CD4-positive, CD25-positive, alpha-beta regulatory T cell (primary cell): Measurements from ENCODE around the gene PIAS1. TPM values are rescaled to one million over a fixed set of nuclear protein-coding genes. Genes with fewer than 3 reads are reported as not detected.

Source experiments
- ATAC-seq, 2 donors: fragments of 150-1000 bp; cut with Tn5 transposase; one replicate each; pipeline ENCODE4 v1.10.0; 2021; ENCODE audit warnings: low read depth in 2 of 2, moderate number of reproducible peaks in 2 of 2, moderate library complexity in 1 of 2
- DNase-seq, 3 donors: peaks; one replicate each; pipeline versions ENCODE4 v3.0.0 to v3.0.0-alpha.2; 2012 to 2022; ENCODE audit warnings: mixed read lengths in 1 of 3
- H3K27ac ChIP-seq: one replicate; pipeline ENCODE4 v1.7.0; 2013; ENCODE audit warnings: mild to moderate bottlenecking, low read length; ENCODE audit not compliant: insufficient read depth, poor library complexity, severe bottlenecking
- H3K27me3 ChIP-seq: one replicate; pipeline ENCODE4 v1.7.0; 2013; ENCODE audit warnings: low read length; ENCODE audit not compliant: control insufficient read depth, insufficient read depth
- H3K36me3 ChIP-seq: one replicate; pipeline ENCODE4 v1.7.0; 2013; ENCODE audit warnings: mild to moderate bottlenecking, low read length, moderate library complexity; ENCODE audit not compliant: control insufficient read depth, insufficient read depth
- H3K4me1 ChIP-seq: 2 replicates; pipeline ENCODE4 v1.7.0; 2013; ENCODE audit warnings: mild to moderate bottlenecking, low read length; ENCODE audit not compliant: insufficient read depth, control insufficient read depth, poor library complexity, severe bottlenecking
- H3K4me3 ChIP-seq: one replicate; pipeline ENCODE4 v1.7.0; 2013; ENCODE audit warnings: low read depth, mild to moderate bottlenecking, low read length, moderate library complexity
- H3K9me3 ChIP-seq, 2 experiments: 1 replicate in 1 of 2; 2 replicates in 1 of 2; pipeline ENCODE4 v1.7.0; 2013; ENCODE audit warnings: low read length in 2 of 2, mild to moderate bottlenecking in 1 of 2, moderate library complexity in 1 of 2; ENCODE audit not compliant: control insufficient read depth in 2 of 2
- H3K27ac Mint-ChIP-seq, 3 donors: one replicate each; pipeline ENCODE4 v1.8.0; 2020 to 2022; ENCODE audit warnings: mild to moderate bottlenecking in 3 of 3, mixed read lengths in 3 of 3, moderate library complexity in 2 of 3
- H3K27me3 Mint-ChIP-seq: one replicate; pipeline ENCODE4 v1.8.0; 2022; ENCODE audit warnings: mild to moderate bottlenecking, mixed read lengths
- H3K36me3 Mint-ChIP-seq: one replicate; pipeline ENCODE4 v1.8.0; 2020; ENCODE audit warnings: mixed read lengths
- H3K4me1 Mint-ChIP-seq, 4 donors: one replicate each; pipeline ENCODE4 v1.8.0; 2020 to 2022; ENCODE audit warnings: mixed read lengths in 4 of 4, mild to moderate bottlenecking in 1 of 4
- H3K4me3 Mint-ChIP-seq, 4 donors: one replicate each; pipeline ENCODE4 v1.8.0; 2020 to 2022; ENCODE audit warnings: mild to moderate bottlenecking in 4 of 4, mixed read lengths in 4 of 4, moderate library complexity in 3 of 4
- H3K9me3 Mint-ChIP-seq, 7 donors: one replicate each; pipeline ENCODE4 v1.8.0; 2020 to 2022; ENCODE audit warnings: mixed read lengths in 7 of 7, mild to moderate bottlenecking in 3 of 7, moderate library complexity in 2 of 7
- polyA plus RNA-seq, 4 donors: library from polyadenylated mRNA; unstranded; fragments of 300-500 nt; fragmentation: Illumina TruSeq; gene quantifications; one replicate each; pipeline ENCODE4 v1.2.3, GENCODE V29; 2021
- total RNA-seq: library from RNA; stranded (reverse); gene quantifications from one replicate; pipeline ENCODE4 v1.2.3, GENCODE V29; 2022

PIAS1 gene
- total and polyA plus RNA-seq, 5 donors from 2014 or later: 102 to 156 (median 137) TPM

- H3K27ac Mint-ChIP-seq: peak overlapping the region in 2 of 3 donors; percentile 9 to 61
- Histone ChIP-seq H3K4me3 (no peak overlapping the region), H3K9me3 (no peaks in the 10 kb centered on the region), H3K27me3 (no peaks in the 10 kb centered on the region), H3K36me3 (peaks cover 50% of the 10 kb centered on the region), H3K4me1 (no peaks in the 10 kb centered on the region), H3K27ac (no peak overlapping the region)
- ATAC-seq (no peak), DNase-seq (no peak)
- H3K4me3 Mint-ChIP-seq: no peak overlapping the region
- H3K27me3 Mint-ChIP-seq: no peaks in the 10 kb centered on the region
- H3K9me3 Mint-ChIP-seq: no peaks in the 10 kb centered on the region
- H3K36me3 Mint-ChIP-seq: peaks cover 43% of the 10 kb centered on the region
- H3K4me1 Mint-ChIP-seq: peaks cover 8 to 25% (median 20%) of the 10 kb centered on the region in 4 donors
These were observed 94.9 kb downstream of the PIAS1 start for GRCh38 chr15:68149059-68149458.

GRCh38 chr15:68150187-68150586, 96.1 kb downstream of the PIAS1 start:
- no peak for ATAC-seq
- Histone ChIP-seq H3K27ac (no peak overlapping the region), H3K36me3 (peaks cover 53% of the 10 kb centered on the region), H3K9me3 (no peaks in the 10 kb centered on the region), H3K27me3 (no peaks in the 10 kb centered on the region), H3K4me1 (no peaks in the 10 kb centered on the region), H3K4me3 (no peak overlapping the region)
- Mint-ChIP-seq H3K4me3 (no peak overlapping the region), H3K9me3 (no peaks in the 10 kb centered on the region), H3K27ac (no peak overlapping the region), H3K4me1 (peaks cover 5 to 24% (median 18%) of the 10 kb centered on the region in 4 donors), H3K27me3 (no peaks in the 10 kb centered on the region), H3K36me3 (peaks cover 47% of the 10 kb centered on the region)
- no peak for DNase-seq

- H3K4me1 ChIP-seq: no peaks in the 10 kb centered on the region
- no peaks in the 10 kb centered on the region for H3K9me3 ChIP-seq
- Mint-ChIP-seq H3K36me3 (peaks cover 42% of the 10 kb centered on the region), H3K27me3 (no peaks in the 10 kb centered on the region), H3K9me3 (no peaks in the 10 kb centered on the region), H3K27ac (no peak overlapping the region), H3K4me3 (no peak overlapping the region), H3K4me1 (peaks cover 5 to 22% (median 15%) of the 10 kb centered on the region in 4 donors)
- H3K27ac ChIP-seq: no peak overlapping the region
- H3K27me3 ChIP-seq: no peaks in the 10 kb centered on the region
- no peak overlapping the region for H3K4me3 ChIP-seq
- peaks cover 54% of the 10 kb centered on the region for H3K36me3 ChIP-seq
- DNase-seq (no peak), ATAC-seq (no peak)
These were observed 97.2 kb downstream of the PIAS1 start for GRCh38 chr15:68151277-68151676.

GRCh38 chr15:68152342-68152741, 98.2 kb downstream of the PIAS1 start:
- Mint-ChIP-seq H3K4me1 (peaks cover 5 to 22% (median 12%) of the 10 kb centered on the region in 4 donors), H3K27ac (peak overlapping the region in 2 of 3 donors; percentile 43 to 72), H3K36me3 (peaks cover 31% of the 10 kb centered on the region), H3K27me3 (no peaks in the 10 kb centered on the region), H3K4me3 (no peak overlapping the region), H3K9me3 (no peaks in the 10 kb centered on the region)
- no peak overlapping the region for H3K4me3 ChIP-seq
- ATAC-seq (no peak), DNase-seq (no peak)
- no peak overlapping the region for H3K27ac ChIP-seq
- no peaks in the 10 kb centered on the region for H3K4me1 ChIP-seq
- H3K27me3 ChIP-seq: no peaks in the 10 kb centered on the region
- H3K36me3 ChIP-seq: peaks cover 50% of the 10 kb centered on the region
- H3K9me3 ChIP-seq: no peaks in the 10 kb centered on the region

GRCh38 chr15:68154923-68155559, 100.9 kb downstream of the PIAS1 start:
- peaks cover 21% of the 10 kb centered on the region for H3K36me3 Mint-ChIP-seq
- no peak overlapping the region for H3K27ac ChIP-seq
- H3K9me3 Mint-ChIP-seq: no peaks in the 10 kb centered on the region
- H3K4me1 ChIP-seq: no peaks in the 10 kb centered on the region
- H3K36me3 ChIP-seq: peaks cover 61% of the 10 kb centered on the region
- no peak overlapping the region for H3K4me3 ChIP-seq
- no peak overlapping the region for H3K27ac Mint-ChIP-seq
- no peaks in the 10 kb centered on the region for H3K27me3 Mint-ChIP-seq
- no peaks in the 10 kb centered on the region for H3K9me3 ChIP-seq
- H3K4me3 Mint-ChIP-seq: no peak overlapping the region
- peak in 2 of 3 donors; percentile 22 to 36 for DNase-seq
- no peaks in the 10 kb centered on the region for H3K27me3 ChIP-seq
- H3K4me1 Mint-ChIP-seq: peaks cover 0 to 12% (median 3%) of the 10 kb centered on the region in 4 donors
- ATAC-seq: no peak

GRCh38 chr15:68157074-68157473, 103.0 kb downstream of the PIAS1 start:
- no peak for DNase-seq
- Mint-ChIP-seq H3K27me3 (no peaks in the 10 kb centered on the region), H3K9me3 (no peaks in the 10 kb centered on the region), H3K27ac (no peak overlapping the region), H3K36me3 (peaks cover 34% of the 10 kb centered on the region), H3K4me3 (no peak overlapping the region), H3K4me1 (peaks cover 0 to 12% (median 4%) of the 10 kb centered on the region in 4 donors)
- no peak overlapping the region for H3K27ac ChIP-seq
- no peak overlapping the region for H3K4me3 ChIP-seq
- no peak for ATAC-seq
- H3K9me3 ChIP-seq: no peaks in the 10 kb centered on the region
- H3K4me1 ChIP-seq: no peaks in the 10 kb centered on the region
- H3K36me3 ChIP-seq: peaks cover 75% of the 10 kb centered on the region
- no peaks in the 10 kb centered on the region for H3K27me3 ChIP-seq

- ATAC-seq (no peak), DNase-seq (no peak)
- Histone ChIP-seq H3K9me3 (no peaks in the 10 kb centered on the region), H3K27me3 (no peaks in the 10 kb centered on the region), H3K4me1 (no peaks in the 10 kb centered on the region), H3K36me3 (peaks cover 82% of the 10 kb centered on the region), H3K4me3 (no peak overlapping the region), H3K27ac (no peak overlapping the region)
- Mint-ChIP-seq H3K4me3 (no peak overlapping the region), H3K9me3 (no peaks in the 10 kb centered on the region), H3K4me1 (peaks cover 0 to 10% (median 6%) of the 10 kb centered on the region in 4 donors), H3K36me3 (peaks cover 34% of the 10 kb centered on the region), H3K27me3 (no peaks in the 10 kb centered on the region), H3K27ac (no peak overlapping the region)
These were observed 104.0 kb downstream of the PIAS1 start for GRCh38 chr15:68158046-68158628.

- Histone ChIP-seq H3K36me3 (peaks cover 53% of the 10 kb centered on the region), H3K4me1 (no peaks in the 10 kb centered on the region), H3K4me3 (no peak overlapping the region), H3K27ac (no peak overlapping the region), H3K9me3 (no peaks in the 10 kb centered on the region), H3K27me3 (no peaks in the 10 kb centered on the region)
- no peak overlapping the region for H3K27ac Mint-ChIP-seq
- peaks cover 4 to 18% (median 9%) of the 10 kb centered on the region in 4 donors for H3K4me1 Mint-ChIP-seq
- H3K27me3 Mint-ChIP-seq: no peaks in the 10 kb centered on the region
- H3K36me3 Mint-ChIP-seq: peaks cover 32% of the 10 kb centered on the region
- ATAC-seq: no peak
- no peak overlapping the region for H3K4me3 Mint-ChIP-seq
- H3K9me3 Mint-ChIP-seq: no peaks in the 10 kb centered on the region
- DNase-seq: no peak
These were observed 109.1 kb downstream of the PIAS1 start for GRCh38 chr15:68163191-68163590.
